Activated T-cell treated with anti-CD3 and anti-CD28 coated beads for 48 hours (primary cell): ENCODE data around the gene VASH1.

Experiments
- DNase-seq: peaks from one replicate; pipeline ENCODE4 v3.0.0-alpha.2; 2020; ENCODE audit warnings: low read depth

The VASH1 gene

GRCh38 chr14:76772300-76773187 is 11.3 kb downstream of the VASH1 start:
- no peak for DNase-seq

- no peak for DNase-seq
Observed at GRCh38 chr14:76773188-76773885, 12.1 kb downstream of the VASH1 start.

DNA sequence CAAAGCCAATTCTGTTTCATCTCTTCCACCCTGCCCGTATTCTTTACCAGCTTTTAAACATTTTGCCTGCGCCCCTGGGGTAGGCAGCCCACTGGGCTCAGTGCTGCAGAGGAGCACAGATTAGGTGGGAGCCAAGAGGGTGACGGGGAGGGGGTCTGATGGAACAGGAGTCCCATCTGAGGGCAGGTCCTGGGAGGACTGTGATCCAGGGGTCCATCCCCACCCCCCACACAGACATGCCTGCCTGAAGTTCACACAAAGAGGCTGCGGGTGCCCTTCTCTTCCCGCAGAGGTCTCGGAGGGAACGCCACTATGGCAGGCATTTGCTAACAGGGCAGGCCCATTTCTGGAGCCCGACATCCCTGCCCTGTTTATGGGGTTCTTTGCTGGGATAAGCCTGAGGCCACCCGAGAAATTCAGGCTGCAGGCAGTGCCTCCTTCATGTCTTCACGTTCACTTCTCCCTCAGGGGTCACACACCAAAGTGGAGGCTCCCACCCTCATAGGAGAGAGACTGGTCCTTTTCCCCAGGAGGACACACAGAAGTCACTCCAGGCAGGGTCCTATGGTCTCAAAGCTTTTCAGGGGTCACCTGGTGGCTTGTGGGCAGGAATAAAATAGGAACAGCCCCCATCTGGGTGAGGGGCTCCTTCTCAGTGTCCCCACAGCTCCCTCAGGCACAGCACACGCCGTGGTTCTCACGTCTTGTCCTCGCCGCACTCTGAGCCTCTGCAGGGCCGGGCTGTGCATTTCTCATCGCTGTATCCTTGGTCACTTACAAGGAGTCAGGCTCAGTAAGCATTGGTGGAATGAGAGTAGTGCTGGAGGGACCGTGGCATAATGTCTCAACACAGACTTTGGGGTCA is 12.9 kb downstream of the VASH1 start:
- no peak for DNase-seq

DNA sequence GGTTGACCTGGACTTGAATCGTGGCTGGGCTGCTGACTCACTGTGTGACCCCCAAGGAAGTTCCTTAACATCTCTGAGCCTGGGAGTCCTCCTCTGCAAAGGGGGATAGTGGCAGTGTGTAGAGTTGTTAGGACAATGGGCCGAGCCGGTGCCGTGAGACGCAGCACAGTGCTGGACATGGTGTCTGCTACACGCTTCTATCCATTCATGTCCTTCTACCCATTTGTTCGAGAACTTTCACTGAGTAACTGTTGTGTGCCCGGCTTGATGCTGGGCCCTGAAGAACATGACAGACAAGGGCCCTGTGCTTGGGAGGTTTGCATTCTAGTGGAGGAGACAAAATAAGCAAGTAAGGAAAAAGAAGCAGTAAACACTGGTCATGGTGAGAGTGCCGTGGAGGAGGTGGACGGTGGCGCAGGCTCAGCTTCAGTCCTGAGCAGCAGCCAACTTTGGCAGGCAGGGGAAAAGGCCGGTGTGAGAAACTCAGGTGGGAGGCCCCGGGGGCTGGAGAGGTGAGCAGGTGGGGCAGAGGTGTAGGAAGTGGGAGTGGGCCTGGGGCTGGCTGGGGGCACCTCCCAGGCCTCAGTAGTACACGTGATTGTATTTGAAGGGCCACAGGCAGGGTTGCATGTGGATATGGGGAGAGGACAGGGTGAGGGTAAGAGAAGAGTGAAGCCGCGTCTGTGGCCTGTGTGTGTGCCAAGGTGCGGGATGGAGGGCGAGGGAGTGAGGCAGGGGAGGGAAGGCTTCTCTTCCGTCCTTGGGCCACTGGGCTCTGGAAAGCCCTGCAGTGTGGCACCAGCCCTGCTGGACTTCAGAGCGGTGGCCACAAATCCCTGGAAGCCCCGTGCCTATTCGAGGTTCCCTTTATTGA is 13.8 kb downstream of the VASH1 start:
- DNase-seq, result no peak

- DNase-seq, result no peak
Observed at GRCh38 chr14:76775695-76776427, 14.6 kb downstream of the VASH1 start.

DNA sequence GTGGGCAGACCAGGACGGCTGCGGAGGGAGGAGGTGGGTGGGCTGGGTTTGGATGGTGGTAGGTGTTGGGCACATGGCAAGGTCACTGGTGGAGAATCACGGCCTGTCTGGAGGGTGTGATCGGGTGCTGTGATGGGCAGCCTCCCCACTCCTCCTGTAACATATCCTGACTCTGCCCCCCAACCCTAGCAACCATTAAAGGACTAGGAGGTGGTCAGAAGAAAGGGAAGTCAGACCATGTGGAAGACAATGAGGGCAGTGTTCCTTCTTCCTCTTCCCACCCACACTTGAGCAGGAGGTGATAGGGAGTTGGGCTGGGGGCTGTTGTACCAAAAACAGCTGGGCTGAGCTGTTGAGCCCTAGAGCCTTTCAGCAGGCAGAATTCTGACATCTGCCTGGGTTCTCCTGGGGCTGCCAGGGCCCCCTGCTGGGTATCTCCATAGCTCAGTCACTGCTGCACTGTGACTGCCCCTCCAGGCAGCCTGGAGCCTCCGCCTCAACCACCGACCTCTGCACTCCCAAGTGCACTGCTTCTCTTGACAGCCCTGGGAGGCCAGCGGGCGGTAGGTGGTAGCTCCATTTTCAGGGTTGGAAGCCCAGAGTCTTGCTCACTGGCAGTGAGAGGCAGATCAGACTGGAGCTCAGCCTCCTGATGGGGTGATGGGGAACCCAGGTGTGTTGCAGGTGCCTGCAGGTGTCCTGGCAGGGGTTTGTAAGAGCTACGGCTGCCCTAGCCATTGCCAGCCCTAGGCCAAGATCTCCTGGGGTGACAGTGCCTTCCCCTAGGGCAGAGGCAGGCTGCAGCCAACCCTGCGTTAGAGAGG is 15.4 kb downstream of the VASH1 start:
- no peak for DNase-seq

DNA sequence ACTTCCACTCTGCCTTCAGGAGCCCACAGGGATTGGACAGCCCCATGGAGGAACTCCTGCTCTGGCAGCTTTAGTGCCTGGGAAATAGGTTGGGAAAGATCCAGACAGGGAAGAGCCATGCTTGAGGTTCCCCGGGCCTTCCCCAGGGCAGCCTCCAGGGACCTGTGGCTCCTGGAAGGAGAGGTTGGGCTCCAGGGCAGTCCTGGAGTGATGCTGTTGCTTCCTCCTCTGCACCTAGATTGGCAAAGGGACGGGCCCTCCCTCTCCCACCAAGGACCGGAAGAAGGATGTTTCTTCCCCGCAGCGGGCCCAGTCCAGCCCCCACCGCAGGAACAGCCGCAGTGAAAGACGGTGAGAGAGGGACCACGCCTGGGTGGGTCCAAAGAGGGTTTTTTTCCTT is 16.5 kb downstream of the VASH1 start:
- no peak for DNase-seq

- DNase-seq, result no peak
Observed at GRCh38 chr14:76778546-76779215, 17.4 kb downstream of the VASH1 start.

GRCh38 chr14:76779221-76780057 is 18.2 kb downstream of the VASH1 start:
- DNase-seq, result no peak

GRCh38 chr14:76780058-76780345 is 18.7 kb downstream of the VASH1 start:
- DNase-seq, result no peak

GRCh38 chr14:76780360-76780759 is 19.1 kb downstream of the VASH1 start:
- no peak for DNase-seq

DNA sequence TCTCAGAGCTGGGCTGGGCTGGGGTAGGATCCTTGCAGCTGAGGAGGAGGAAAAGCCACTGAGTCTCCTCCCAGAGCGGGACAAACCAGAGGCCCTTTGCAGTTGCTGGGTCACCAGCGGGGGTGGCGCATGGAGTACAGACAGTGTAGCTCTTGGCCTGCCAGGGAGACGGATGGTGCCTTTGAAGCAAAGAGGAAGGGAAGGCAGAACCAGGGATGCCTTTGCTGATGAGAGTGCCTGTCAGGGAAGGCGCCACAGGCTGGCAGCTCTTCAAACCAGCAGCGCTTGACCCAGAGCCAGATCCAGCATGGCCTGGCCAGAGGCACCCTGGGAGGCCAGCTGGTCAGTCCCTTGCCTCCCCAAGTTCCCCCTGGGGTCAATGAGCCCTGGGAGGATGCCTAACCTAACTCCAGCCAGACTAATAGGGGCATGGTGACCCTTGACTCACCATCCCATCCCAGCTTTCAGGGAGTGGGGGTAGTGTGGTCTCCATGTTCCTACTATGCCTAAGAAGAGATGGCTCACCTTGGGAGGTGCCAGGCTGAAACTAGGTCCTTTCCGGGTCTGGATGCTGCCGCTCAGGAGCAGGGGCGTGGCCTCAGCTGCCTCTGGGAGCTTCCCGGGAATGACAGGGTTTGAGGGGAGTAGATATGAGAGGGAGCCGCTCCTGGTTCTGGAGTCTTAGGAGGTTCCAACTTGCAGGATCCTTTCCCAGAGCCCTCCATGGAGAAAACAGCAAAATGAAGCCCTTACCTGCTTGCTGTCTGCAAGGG is 19.8 kb downstream of the VASH1 start:
- no peak for DNase-seq

GRCh38 chr14:76781648-76782051 is 20.4 kb downstream of the VASH1 start:
- no peak for DNase-seq

- DNase-seq, result no peak
Observed at GRCh38 chr14:76782115-76782884, 21.0 kb downstream of the VASH1 start.

GRCh38 chr14:76782885-76783566 is 21.8 kb downstream of the VASH1 start:
- no peak for DNase-seq

- no peak for DNase-seq
Observed at GRCh38 chr14:76784266-76784874, 23.1 kb downstream of the VASH1 start.
